SK-N-SH (cell line): Measurements from ENCODE around the gene CLIC3. TPM values are rescaled to one million over a fixed set of nuclear protein-coding genes. Genes with fewer than 3 reads are reported as not detected.

ENCODE experiments used
- CTCF ChIA-PET: fragments of 300-600, 350-600 bp; formaldehyde crosslinking; extraction: SDS; loops from one replicate; lab custom pipeline; 2021; lab: Yijun Ruan, JAX
- POLR2A ChIA-PET: fragments of 350-600 bp; sonication (Branson Sonifier 250); formaldehyde crosslinking; extraction: SDS; loops from one replicate; lab custom pipeline; 2020; ENCODE audit warnings: antibody characterized with exemption, inconsistent platforms; lab: Yijun Ruan, JAX
- DNase-seq: peaks from one replicate; pipeline ENCODE4 v3.0.0; 2012
- H2AFZ ChIP-seq: fragments of 200-600 bp; sonication (generic); 2 replicates; pipeline ENCODE4 v1.8.1; 2016; ENCODE audit warnings: antibody characterized with exemption, mild to moderate bottlenecking, low read depth
- H3F3A ChIP-seq: fragments of 200-600 bp; sonication (generic); replicated peaks from 2 replicates; pipeline ENCODE3; 2016; ENCODE audit warnings: antibody characterized with exemption, mild to moderate bottlenecking; ENCODE audit not compliant: insufficient read depth
- H3K27ac ChIP-seq, 2 experiments: fragments of 200-500 bp in 1 of 2; fragments of 200-600 bp in 1 of 2; sonication (Bioruptor generic) in 1 of 2; sonication (generic), shearing (Covaris generic) in 1 of 2; 2 replicates each; pipeline versions ENCODE4 v1.5.1 to v1.6.1; 2014 to 2016; ENCODE audit warnings: low read depth in 2 of 2, inconsistent platforms in 1 of 2, low read length in 1 of 2, mild to moderate bottlenecking in 1 of 2, mixed read lengths in 1 of 2
- H3K27me3 ChIP-seq: fragments of 200-600 bp; sonication (generic), shearing (Covaris generic); 2 replicates; pipeline ENCODE4 v1.6.1; 2016; ENCODE audit warnings: mixed run types; ENCODE audit not compliant: insufficient read depth
- H3K36me3 ChIP-seq, 2 experiments: fragments of 200-500 bp in 1 of 2; fragments of 200-600 bp in 1 of 2; sonication (Bioruptor generic) in 1 of 2; sonication (generic) in 1 of 2; replicated peaks in 1 of 2; 2 replicates each; pipeline versions ENCODE3 to v1.5.1; 2014 to 2016; ENCODE audit warnings: low read length in 1 of 2, mild to moderate bottlenecking in 1 of 2; ENCODE audit not compliant: insufficient read depth in 2 of 2, control insufficient read depth in 1 of 2
- H3K4me1 ChIP-seq, 2 experiments: fragments of 200-500 bp in 1 of 2; fragments of 200-600 bp in 1 of 2; sonication (Bioruptor generic) in 1 of 2; sonication (generic), shearing (Covaris generic) in 1 of 2; 2 replicates each; pipeline versions ENCODE4 v1.5.1 to v1.6.1; 2014 to 2016; ENCODE audit warnings: low read depth in 1 of 2, low read length in 1 of 2, mixed run types in 1 of 2; ENCODE audit not compliant: insufficient read depth in 2 of 2, control insufficient read depth in 1 of 2
- H3K4me2 ChIP-seq: fragments of 200-600 bp; sonication (generic), shearing (Covaris generic); 2 replicates; pipeline ENCODE4 v1.6.1; 2017; ENCODE audit warnings: mixed run types
- H3K4me3 ChIP-seq, 2 experiments: fragments of 200-500 bp in 1 of 2; fragments of 200-600 bp in 1 of 2; sonication (Bioruptor generic) in 1 of 2; sonication (generic), shearing (Covaris generic) in 1 of 2; 2 replicates each; pipeline versions ENCODE4 v1.5.1 to v1.8.1; 2014 to 2016; ENCODE audit warnings: low read depth in 2 of 2, inconsistent platforms in 1 of 2, low read length in 1 of 2, mild to moderate bottlenecking in 1 of 2, mixed read lengths in 1 of 2, moderate library complexity in 1 of 2
- H3K79me2 ChIP-seq: fragments of 200-600 bp; sonication (generic); 2 replicates; pipeline ENCODE4 v1.8.1; 2017; ENCODE audit warnings: mild to moderate bottlenecking; ENCODE audit not compliant: insufficient read depth
- H3K9ac ChIP-seq: fragments of 200-600 bp; sonication (generic); 2 replicates; pipeline ENCODE4 v1.6.1; 2017; ENCODE audit warnings: mixed run types
- H3K9me2 ChIP-seq: fragments of 200-600 bp; sonication (generic); 2 replicates; pipeline ENCODE4 v1.6.1; 2017; ENCODE audit warnings: mixed run types
- H3K9me3 ChIP-seq: fragments of 200-600 bp; sonication (generic); 2 replicates; pipeline ENCODE4 v1.6.1; 2017; ENCODE audit warnings: mixed run types, mild to moderate bottlenecking, moderate library complexity
- H4K20me1 ChIP-seq: fragments of 200-600 bp; sonication (generic); 2 replicates; pipeline ENCODE4 v1.6.1; 2017; ENCODE audit warnings: mild to moderate bottlenecking, mixed run types; ENCODE audit not compliant: insufficient read depth
- CHD2 ChIP-seq: fragments of 150-350 bp; IDR thresholded peaks from 2 replicates; pipeline ENCODE4 v1.6.1; 2018; ENCODE audit warnings: low read length; ENCODE audit not compliant: partially characterized antibody
- FOXM1 ChIP-seq: IDR thresholded peaks from 2 replicates; pipeline ENCODE4 v1.4.0; 2012; ENCODE audit warnings: low read depth, mild to moderate bottlenecking
- GABPA ChIP-seq: IDR thresholded peaks from 2 replicates; pipeline ENCODE4 v1.4.0; 2012; ENCODE audit warnings: low read depth, mild to moderate bottlenecking
- GATA2 ChIP-seq: sonication (generic); formaldehyde crosslinking; IDR thresholded peaks from 2 replicates; pipeline ENCODE4 v1.5.0; 2020; ENCODE audit warnings: mild to moderate bottlenecking, missing genetic modification reagents
- MXI1 ChIP-seq: IDR thresholded peaks from 2 replicates; pipeline ENCODE4 v1.6.1; 2012; ENCODE audit warnings: mild to moderate bottlenecking, low read depth, low read length, improper control_type of control experiment
- POLR2AphosphoS5 ChIP-seq: IDR thresholded peaks from 2 replicates; pipeline ENCODE4 v1.6.1; 2012; ENCODE audit warnings: low read depth, low read length
- RAD21 ChIP-seq: IDR thresholded peaks from 2 replicates; pipeline ENCODE4 v1.6.1; 2012; ENCODE audit warnings: mild to moderate bottlenecking, low read length
- RXRA ChIP-seq: IDR thresholded peaks from 2 replicates; pipeline ENCODE4 v1.4.0; 2012; ENCODE audit warnings: low read depth, mild to moderate bottlenecking, borderline replicate concordance
- SMC3 ChIP-seq: IDR thresholded peaks from 2 replicates; pipeline ENCODE4 v1.6.1; 2012; ENCODE audit warnings: low read depth, low read length, improper control_type of control experiment
- TAF1 ChIP-seq: IDR thresholded peaks from 2 replicates; pipeline ENCODE4 v1.6.1; 2012; ENCODE audit warnings: low read depth, mild to moderate bottlenecking, low read length, moderate library complexity, borderline replicate concordance
- TCF12 ChIP-seq: IDR thresholded peaks from 2 replicates; pipeline ENCODE4 v1.4.0; 2012
- TEAD4 ChIP-seq: IDR thresholded peaks from 2 replicates; pipeline ENCODE4 v1.4.0; 2012; ENCODE audit warnings: mild to moderate bottlenecking, borderline replicate concordance; ENCODE audit not compliant: insufficient read depth
- YY1 ChIP-seq: IDR thresholded peaks from 2 replicates; pipeline ENCODE4 v1.4.0; 2012; ENCODE audit warnings: low read depth, mild to moderate bottlenecking
- WGBS: methylation state at CpG from one replicate; pipeline ENCODE4 v1.1.6; 2017; ENCODE audit warnings: low lambda C conversion rate; 5-methylcytosine and 5-hydroxymethylcytosine counted together
- polyA plus RNA-seq, 3 experiments: library from polyadenylated mRNA; depleted of rRNA; stranded (reverse); fragments of >200 nt; gene quantifications; 2 replicates each; pipeline ENCODE4 v1.2.3, GENCODE V29; 2012
- TF ChIP-seq, protein P1 (sequence below): IDR thresholded peaks from 2 replicates; pipeline ENCODE4; 2012
- TF ChIP-seq, protein P2 (sequence below): IDR thresholded peaks from 2 replicates; pipeline ENCODE4 v1.4.0; 2012; ENCODE audit warnings: low read depth
- TF ChIP-seq, protein P3 (sequence below): fragments of 200-600 bp; sonication (generic); IDR thresholded peaks from 2 replicates; pipeline ENCODE4 v1.6.1; 2017; ENCODE audit warnings: antibody characterized with exemption, mild to moderate bottlenecking, moderate library complexity
- TF ChIP-seq, protein P4 (sequence below): fragments of 150-350 bp; IDR thresholded peaks from 2 replicates; pipeline ENCODE4 v1.6.1; 2017; ENCODE audit warnings: antibody characterized with exemption, low read length, low read depth, borderline replicate concordance
- TF ChIP-seq, protein P5 (sequence below): fragments of 150-350 bp; IDR thresholded peaks from 2 replicates; pipeline ENCODE4 v1.6.1; 2016; ENCODE audit warnings: mild to moderate bottlenecking, low read depth, low read length

The CLIC3 gene
- polyA plus RNA-seq, 1 of the 3 experiments (the other 2 are of a cell fraction): 1.0 TPM

DNA sequence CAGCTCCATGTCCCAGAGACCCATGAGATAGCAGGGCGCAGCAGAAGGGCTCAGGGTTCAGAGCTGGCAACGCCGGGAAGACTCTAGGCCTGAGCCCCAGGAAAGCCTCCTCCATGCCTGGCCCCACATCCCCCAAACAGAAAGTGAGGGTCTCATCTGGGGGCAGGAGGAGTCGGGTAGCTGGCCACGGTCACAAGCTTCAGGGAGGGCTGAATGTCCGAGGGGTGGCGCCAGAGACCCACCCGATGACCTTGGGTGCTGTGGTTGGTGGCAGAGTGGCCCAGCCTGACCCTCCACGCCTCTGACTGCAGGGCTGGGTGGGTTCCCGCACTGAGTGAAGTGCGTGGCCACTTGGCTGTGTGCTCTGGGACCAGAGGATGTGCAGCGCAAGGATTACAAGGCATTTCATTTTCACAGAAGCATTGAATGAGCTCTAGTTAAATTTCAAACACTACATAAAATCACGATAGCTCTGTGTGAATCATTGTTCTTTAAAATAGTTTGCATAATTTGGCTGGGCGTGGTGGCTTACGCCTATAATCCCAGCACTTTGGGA lies 48.3 kb downstream of the CLIC3 start:
- Histone ChIP-seq H2AFZ (no peak overlapping the region), H3K4me2 (no peak overlapping the region), H3K79me2 (peaks cover 13% of the 10 kb centered on the region), H3F3A (no peaks in the 10 kb centered on the region), H3K9ac (no peak overlapping the region), H3K9me3 (no peaks in the 10 kb centered on the region), H3K27me3 (no peaks in the 10 kb centered on the region), H4K20me1 (peaks cover 7% of the 10 kb centered on the region), H3K4me1 (peaks cover 0 to 38% of the 10 kb centered on the region in 2 experiments; a peak in 2 of 4 replicates), H3K27ac (no peak overlapping the region), H3K36me3 (no peaks in the 10 kb centered on the region), H3K4me3 (no peak overlapping the region), H3K9me2 (no peaks in the 10 kb centered on the region)
- CTCF ChIA-PET: interaction anchor here (0.6 to 13.2 kb wide), 35 partner anchors 10 to 279 kb away, joined by 3 to 350 read pairs (median 5); partner anchors contain the start of genes ABCA2, CLIC3, FUT7 and NPDC1
- 72% methylated on average over 4 of the region's 15 CpGs for WGBS
- TF ChIP-seq RAD21 (peak; percentile 78), SMC3 (peak; percentile 66), POLR2AphosphoS5 (no peak), CHD2 (no peak), FOXM1 (no peak), TCF12 (no peak), GATA2 (CRISPR knock-in tag) (no peak), YY1 (no peak)
- TF ChIP-seq, protein P1, sequence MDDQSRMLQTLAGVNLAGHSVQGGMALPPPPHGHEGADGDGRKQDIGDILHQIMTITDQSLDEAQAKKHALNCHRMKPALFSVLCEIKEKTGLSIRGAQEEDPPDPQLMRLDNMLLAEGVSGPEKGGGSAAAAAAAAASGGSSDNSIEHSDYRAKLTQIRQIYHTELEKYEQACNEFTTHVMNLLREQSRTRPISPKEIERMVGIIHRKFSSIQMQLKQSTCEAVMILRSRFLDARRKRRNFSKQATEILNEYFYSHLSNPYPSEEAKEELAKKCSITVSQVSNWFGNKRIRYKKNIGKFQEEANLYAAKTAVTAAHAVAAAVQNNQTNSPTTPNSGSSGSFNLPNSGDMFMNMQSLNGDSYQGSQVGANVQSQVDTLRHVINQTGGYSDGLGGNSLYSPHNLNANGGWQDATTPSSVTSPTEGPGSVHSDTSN: no peak
- TF ChIP-seq, protein P2, sequence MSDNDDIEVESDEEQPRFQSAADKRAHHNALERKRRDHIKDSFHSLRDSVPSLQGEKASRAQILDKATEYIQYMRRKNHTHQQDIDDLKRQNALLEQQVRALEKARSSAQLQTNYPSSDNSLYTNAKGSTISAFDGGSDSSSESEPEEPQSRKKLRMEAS: no peak
- TF ChIP-seq, protein P3, sequence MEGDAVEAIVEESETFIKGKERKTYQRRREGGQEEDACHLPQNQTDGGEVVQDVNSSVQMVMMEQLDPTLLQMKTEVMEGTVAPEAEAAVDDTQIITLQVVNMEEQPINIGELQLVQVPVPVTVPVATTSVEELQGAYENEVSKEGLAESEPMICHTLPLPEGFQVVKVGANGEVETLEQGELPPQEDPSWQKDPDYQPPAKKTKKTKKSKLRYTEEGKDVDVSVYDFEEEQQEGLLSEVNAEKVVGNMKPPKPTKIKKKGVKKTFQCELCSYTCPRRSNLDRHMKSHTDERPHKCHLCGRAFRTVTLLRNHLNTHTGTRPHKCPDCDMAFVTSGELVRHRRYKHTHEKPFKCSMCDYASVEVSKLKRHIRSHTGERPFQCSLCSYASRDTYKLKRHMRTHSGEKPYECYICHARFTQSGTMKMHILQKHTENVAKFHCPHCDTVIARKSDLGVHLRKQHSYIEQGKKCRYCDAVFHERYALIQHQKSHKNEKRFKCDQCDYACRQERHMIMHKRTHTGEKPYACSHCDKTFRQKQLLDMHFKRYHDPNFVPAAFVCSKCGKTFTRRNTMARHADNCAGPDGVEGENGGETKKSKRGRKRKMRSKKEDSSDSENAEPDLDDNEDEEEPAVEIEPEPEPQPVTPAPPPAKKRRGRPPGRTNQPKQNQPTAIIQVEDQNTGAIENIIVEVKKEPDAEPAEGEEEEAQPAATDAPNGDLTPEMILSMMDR: peak; percentile 50
- peak; percentile 78 for DNase-seq
- POLR2A ChIA-PET: interaction anchor here (1.2 to 1.5 kb wide), 3 partner anchors 45 to 87 kb away, joined by 5 to 13 read pairs (median 7); partner anchors contain the start of gene PAXX

DNA sequence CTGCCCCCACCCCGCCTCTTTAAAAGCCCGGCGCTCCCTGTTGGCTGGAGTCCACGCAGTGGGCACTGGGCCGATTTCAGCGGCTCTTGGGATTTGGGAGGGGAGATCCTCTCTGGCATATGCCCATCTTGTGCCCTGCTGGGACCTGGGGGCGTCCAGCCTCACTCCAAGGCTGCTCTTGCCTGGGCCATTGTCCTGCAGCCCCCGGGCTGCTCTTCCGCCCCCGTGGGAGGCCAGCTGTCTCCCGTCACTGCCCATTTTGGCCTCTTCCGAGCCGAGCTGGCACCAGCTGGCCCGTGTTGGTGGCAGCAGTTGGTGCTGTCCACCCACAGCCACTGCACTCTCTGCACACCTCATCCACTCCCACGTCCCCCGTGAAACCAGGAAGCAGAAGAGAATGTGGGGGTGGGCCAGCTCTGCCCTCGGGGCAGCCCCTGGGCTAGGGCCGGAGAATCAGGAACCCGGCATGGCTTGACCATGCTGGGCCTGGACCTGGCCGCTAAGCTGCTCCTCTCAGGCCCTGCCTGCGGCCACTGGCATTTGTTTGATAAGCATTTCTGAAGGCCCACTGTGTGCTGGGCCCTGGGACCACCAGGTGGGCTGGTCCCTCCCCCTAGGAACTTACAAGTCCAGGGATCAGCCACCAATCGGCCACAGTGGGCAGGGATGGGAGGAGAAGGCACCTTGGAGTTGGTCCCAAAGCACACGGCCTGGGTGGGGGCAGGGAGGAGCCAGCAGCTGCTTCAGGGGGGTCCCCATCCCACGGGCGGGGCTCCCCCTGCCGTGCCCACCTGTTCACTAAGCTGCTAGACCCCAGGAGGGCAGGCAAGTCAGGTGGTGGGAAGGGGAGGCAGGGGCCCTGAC lies 49.1 kb downstream of the CLIC3 start:
- DNase-seq: no peak
- no peak overlapping the region for H3K27ac ChIP-seq
- peaks cover 20% of the 10 kb centered on the region for H3K79me2 ChIP-seq
- WGBS: 77% methylated on average over 23 of the region's 26 CpGs
- POLR2A ChIA-PET: interaction anchor here (1.2 to 1.5 kb wide), 3 partner anchors 45 to 88 kb away, joined by 5 to 13 read pairs (median 7); partner anchors contain the start of gene PAXX
- no peaks in the 10 kb centered on the region for H3K9me3 ChIP-seq
- H3K27me3 ChIP-seq: no peaks in the 10 kb centered on the region
- H2AFZ ChIP-seq: no peak overlapping the region
- CTCF ChIA-PET: interaction anchor here (0.7 to 13.2 kb wide), 32 partner anchors 9 to 190 kb away, joined by 3 to 350 read pairs (median 6); partner anchors contain the start of genes ABCA2, CLIC3, FUT7 and NPDC1
- H4K20me1 ChIP-seq: peaks cover 13% of the 10 kb centered on the region
- H3K4me3 ChIP-seq: no peak overlapping the region
- H3K4me1 ChIP-seq: peaks cover 0 to 39% of the 10 kb centered on the region in 2 experiments; a peak in 2 of 4 replicates
- H3K9me2 ChIP-seq: no peaks in the 10 kb centered on the region
- no peak overlapping the region for H3K4me2 ChIP-seq
- no peaks in the 10 kb centered on the region for H3F3A ChIP-seq
- H3K36me3 ChIP-seq: peaks cover 5 to 7% of the 10 kb centered on the region in 2 experiments
- H3K9ac ChIP-seq: no peak overlapping the region
- TF ChIP-seq TAF1 (no peak), GATA2 (CRISPR knock-in tag) (no peak), MXI1 (no peak), GABPA (no peak), TEAD4 (no peak), RXRA (no peak)
- TF ChIP-seq, protein P4, sequence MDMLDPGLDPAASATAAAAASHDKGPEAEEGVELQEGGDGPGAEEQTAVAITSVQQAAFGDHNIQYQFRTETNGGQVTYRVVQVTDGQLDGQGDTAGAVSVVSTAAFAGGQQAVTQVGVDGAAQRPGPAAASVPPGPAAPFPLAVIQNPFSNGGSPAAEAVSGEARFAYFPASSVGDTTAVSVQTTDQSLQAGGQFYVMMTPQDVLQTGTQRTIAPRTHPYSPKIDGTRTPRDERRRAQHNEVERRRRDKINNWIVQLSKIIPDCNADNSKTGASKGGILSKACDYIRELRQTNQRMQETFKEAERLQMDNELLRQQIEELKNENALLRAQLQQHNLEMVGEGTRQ: no peak
- TF ChIP-seq, protein P5, sequence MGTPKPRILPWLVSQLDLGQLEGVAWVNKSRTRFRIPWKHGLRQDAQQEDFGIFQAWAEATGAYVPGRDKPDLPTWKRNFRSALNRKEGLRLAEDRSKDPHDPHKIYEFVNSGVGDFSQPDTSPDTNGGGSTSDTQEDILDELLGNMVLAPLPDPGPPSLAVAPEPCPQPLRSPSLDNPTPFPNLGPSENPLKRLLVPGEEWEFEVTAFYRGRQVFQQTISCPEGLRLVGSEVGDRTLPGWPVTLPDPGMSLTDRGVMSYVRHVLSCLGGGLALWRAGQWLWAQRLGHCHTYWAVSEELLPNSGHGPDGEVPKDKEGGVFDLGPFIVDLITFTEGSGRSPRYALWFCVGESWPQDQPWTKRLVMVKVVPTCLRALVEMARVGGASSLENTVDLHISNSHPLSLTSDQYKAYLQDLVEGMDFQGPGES: no peak
